NCI-H524 treated with DMSO at 0.1 percent for 48 hours (cell line): ENCODE measurements around the gene SVOPL.

ENCODE experiments used
- DNase-seq: peaks from one replicate; lab custom pipeline; 2025; lab: John Stamatoyannopoulos, UW

SVOPL gene

GRCh38 chr7:138563808-138564207 is 137.4 kb downstream of the SVOPL start:
- no peak for DNase-seq

- DNase-seq = no peak
These were observed 141.7 kb downstream of the SVOPL start for GRCh38 chr7:138559448-138559847.

- no peak for DNase-seq
These were observed 144.2 kb downstream of the SVOPL start for GRCh38 chr7:138556771-138557484.

DNA sequence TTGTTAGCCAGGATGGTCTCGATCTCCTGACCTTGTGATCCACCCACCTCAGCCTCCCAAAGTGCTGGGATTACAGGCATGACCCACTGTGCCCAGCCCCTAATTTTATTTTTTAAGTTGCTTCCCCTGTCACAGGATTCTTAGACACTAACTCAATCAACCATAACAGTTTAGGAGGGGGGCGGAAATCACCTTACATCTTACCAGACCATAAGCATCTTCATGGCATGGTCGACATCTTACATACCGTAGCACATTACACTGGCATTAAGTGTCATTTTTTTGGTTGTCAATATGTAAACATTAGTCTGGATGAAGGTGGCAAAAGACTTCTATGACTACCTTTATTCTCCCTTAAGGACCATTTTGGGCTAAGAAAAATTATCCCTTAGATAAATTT is 145.5 kb downstream of the SVOPL start:
- no peak for DNase-seq

DNA sequence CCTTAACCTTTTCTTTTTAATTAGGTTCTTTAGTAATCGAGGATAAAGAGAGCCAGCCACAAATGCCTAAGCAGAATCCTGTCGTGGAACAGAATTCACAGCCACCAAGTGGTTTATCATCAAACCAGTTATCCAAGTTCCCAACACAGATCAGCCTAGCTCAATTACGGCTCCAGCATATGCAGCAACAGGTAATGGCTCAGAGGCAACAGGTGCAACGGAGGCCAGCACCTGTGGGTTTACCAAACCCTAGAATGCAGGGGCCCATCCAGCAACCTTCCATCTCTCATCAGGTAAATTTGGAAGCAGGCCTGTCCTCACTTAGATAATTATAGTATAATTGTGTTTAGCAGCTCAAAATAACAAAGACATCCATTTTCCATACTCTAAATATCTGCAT is 146.5 kb downstream of the SVOPL start:
- DNase-seq = no peak

DNA sequence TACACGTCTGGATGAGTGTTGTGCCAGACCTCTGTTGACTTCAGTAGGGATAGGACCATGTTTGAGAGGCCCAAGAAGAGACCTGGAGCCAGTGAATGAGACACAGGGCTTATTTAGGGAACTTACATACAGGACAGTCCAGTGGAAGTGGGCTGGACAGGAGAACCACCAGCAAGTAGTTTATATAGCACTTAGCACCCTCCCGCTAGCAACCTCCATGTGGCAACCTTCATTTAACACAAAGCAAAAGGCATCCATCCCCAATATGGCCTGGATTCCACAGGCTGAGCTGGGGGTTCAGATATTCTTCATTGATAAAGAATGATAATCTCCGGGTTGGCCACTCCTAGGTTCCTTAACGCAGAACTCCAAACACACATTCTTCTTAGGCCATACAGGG is 147.4 kb downstream of the SVOPL start:
- DNase-seq = no peak

DNA sequence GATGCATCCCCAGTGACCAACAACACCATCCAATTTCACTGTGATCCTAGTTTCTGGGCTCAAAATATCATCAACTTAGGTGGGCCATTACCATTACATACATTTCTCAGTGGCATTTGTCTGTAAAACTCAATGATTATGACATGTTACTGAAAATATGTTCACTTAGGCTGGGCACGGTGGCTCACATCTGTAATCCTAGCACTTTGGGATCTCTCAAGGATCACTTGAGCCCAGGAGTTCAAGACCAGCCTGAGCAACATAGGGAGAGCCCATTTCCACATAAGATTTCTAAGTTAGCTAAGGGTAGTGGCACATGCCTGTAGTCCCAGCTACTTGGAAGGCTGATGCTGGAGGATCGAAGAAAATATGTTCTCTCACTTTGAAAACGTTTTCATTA is 150.1 kb downstream of the SVOPL start:
- DNase-seq = no peak

GRCh38 chr7:138550337-138550736 is 150.8 kb downstream of the SVOPL start:
- no peak for DNase-seq

DNA sequence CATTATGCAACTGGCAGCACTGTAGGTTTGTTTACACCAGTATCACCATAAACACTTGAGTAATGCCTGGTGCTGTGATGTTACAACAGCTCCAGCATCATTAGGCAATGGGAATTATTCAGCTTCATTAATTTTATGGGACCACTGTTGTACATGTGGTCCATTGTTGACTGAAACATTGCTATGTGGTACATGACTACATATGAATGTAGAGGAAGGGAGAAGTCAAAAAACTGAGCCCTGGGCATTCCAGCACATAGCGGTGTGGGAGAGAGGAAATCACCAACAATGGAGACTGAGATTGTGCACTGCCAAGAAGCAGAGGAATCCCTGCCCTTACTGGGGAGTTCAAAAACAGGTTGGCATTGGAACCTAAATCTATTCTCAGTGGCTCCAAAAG is 152.1 kb downstream of the SVOPL start:
- no peak for DNase-seq

GRCh38 chr7:138546829-138547228 is 154.3 kb downstream of the SVOPL start:
- DNase-seq = no peak

- DNase-seq = no peak
These were observed 155.0 kb downstream of the SVOPL start for GRCh38 chr7:138546064-138546619.

- no peak for DNase-seq
These were observed 156.0 kb downstream of the SVOPL start for GRCh38 chr7:138545123-138545522.
